Measurements from ENCODE around the gene DEPDC1B.

- TF ChIP-seq CTCF (IDR thresholded peaks at IDR 0.05) (no peak), POLR2A (IDR thresholded peaks at IDR 0.05) (no peak)
Measured at GRCh38 chr5:60718166-60718892, 18.4 kb upstream of the DEPDC1B start.

Measured in esophagus squamous epithelium (tissue), 4 donors.